WTC11 (cell line): ENCODE measurements around the gene GASK1B.

Experiments used
- CTCF ChIP-seq: fragments of 200-600 bp; IDR thresholded peaks from 2 replicates; pipeline ENCODE4 v1.8.0; 2022; ENCODE audit warnings: antibody characterized with exemption
- E2F4 ChIP-seq: sonication (generic); formaldehyde crosslinking; IDR thresholded peaks from 2 replicates; pipeline ENCODE4 v1.8.1; 2022; ENCODE audit warnings: low read depth, mild to moderate bottlenecking, moderate library complexity, missing genetic modification reagents, borderline replicate concordance
- TCF7 ChIP-seq: sonication (generic); formaldehyde crosslinking; IDR thresholded peaks from 2 replicates; pipeline ENCODE4 v1.8.0; 2022; ENCODE audit warnings: mild to moderate bottlenecking, low read depth, missing genetic modification reagents, moderate library complexity
- ZNF425 ChIP-seq: fragments of 250-450 bp; sonication (Bioruptor Pico); conservative IDR thresholded peaks from 2 replicates; pipeline ENCODE4 v1.9.0; 2021; ENCODE audit warnings: mild to moderate bottlenecking

- no peak for TF ChIP-seq E2F4 (CRISPR knock-in tag)
- TF ChIP-seq TCF7 (CRISPR knock-in tag), result no peak
- TF ChIP-seq CTCF, result no peak
- TF ChIP-seq ZNF425, result no peak
Measured at GRCh38 chr4:158217763-158218162, 44.9 kb upstream of the GASK1B start.
